Stimulated activated CD4-positive, alpha-beta T cell treated with anti-CD3 and anti-CD28 coated beads, TNF-alpha, amount 100 ng/mL, for 48 hours (primary cell): ENCODE results near the gene GSTM4.
A peak's percentile ranks its signal among the peaks of the same experiment; 100 is the strongest.
"Not testable (repeated sequence)": the region's sequence is repeated elsewhere in the genome, so short reads cannot be mapped to it uniquely, and the experiment has no call there.

Source experiments
- DNase-seq, 3 donors: peaks; one replicate each; pipeline ENCODE4 v3.0.0-alpha.2; 2020; ENCODE audit warnings: low read depth in 3 of 3

The GSTM4 gene

GRCh38 chr1:109664671-109665070, 8.8 kb downstream of the GSTM4 start:
- DNase-seq, result no peak

- DNase-seq, result peak; percentile 70 to 91 (median 78)
These were observed 11.7 kb downstream of the GSTM4 start, which contains the start of gene GSTM2 for GRCh38 chr1:109667452-109668122. Gene GSTM2, plus strand, starts transcription at chr1:109668057. Its CDS starts 59 bp downstream, at chr1:109668116.

GRCh38 chr1:109668123-109668775, 12.3 kb downstream of the GSTM4 start:
- DNase-seq, result no peak

- DNase-seq, result no peak
These were observed 13.5 kb downstream of the GSTM4 start for GRCh38 chr1:109669246-109669948.

GRCh38 chr1:109669949-109670302, 14.0 kb downstream of the GSTM4 start:
- DNase-seq, result not testable (repeated sequence)

- DNase-seq, result no peak
These were observed 15.2 kb downstream of the GSTM4 start for GRCh38 chr1:109671067-109671466.

GRCh38 chr1:109673861-109674260, 18.0 kb downstream of the GSTM4 start:
- DNase-seq, result not testable (repeated sequence)

GRCh38 chr1:109676683-109677381, 20.9 kb downstream of the GSTM4 start:
- not testable (repeated sequence) for DNase-seq

- DNase-seq, result no peak
These were observed 21.6 kb downstream of the GSTM4 start for GRCh38 chr1:109677459-109677858.

- not testable (repeated sequence) for DNase-seq
These were observed 22.7 kb downstream of the GSTM4 start for GRCh38 chr1:109678637-109679036.

GRCh38 chr1:109684777-109685176, 28.9 kb downstream of the GSTM4 start:
- DNase-seq, result not testable (repeated sequence)

GRCh38 chr1:109685399-109685798, 29.5 kb downstream of the GSTM4 start:
- not testable (repeated sequence) for DNase-seq

- not testable (repeated sequence) for DNase-seq
These were observed 30.0 kb downstream of the GSTM4 start for GRCh38 chr1:109685890-109686289.

GRCh38 chr1:109687109-109687508, 31.2 kb downstream of the GSTM4 start:
- not testable (repeated sequence) for DNase-seq

GRCh38 chr1:109687641-109688499, 32.0 kb downstream of the GSTM4 start, which contains the start of gene GSTM1:
Gene GSTM1, plus strand, starts transcription at chr1:109687817. Its CDS starts 57 bp downstream, at chr1:109687874.
- peak in 2 of 3 donors; percentile 41 to 81 for DNase-seq

- DNase-seq, result no peak
These were observed 34.0 kb downstream of the GSTM4 start for GRCh38 chr1:109689844-109690405.

- no peak for DNase-seq
These were observed 35.9 kb downstream of the GSTM4 start for GRCh38 chr1:109691759-109692158.

GRCh38 chr1:109694400-109694799, 38.5 kb downstream of the GSTM4 start:
- DNase-seq, result not testable (repeated sequence)

GRCh38 chr1:109695138-109695537, 39.2 kb downstream of the GSTM4 start:
- DNase-seq, result not testable (repeated sequence)

- DNase-seq, result no peak
These were observed 41.2 kb downstream of the GSTM4 start for GRCh38 chr1:109697066-109697465.

GRCh38 chr1:109697861-109698260, 42.0 kb downstream of the GSTM4 start:
- not testable (repeated sequence) for DNase-seq
